NCI-H2171 (cell line): ENCODE results near the gene CD3D.

Experiments used
- DNase-seq: peaks from one replicate; lab custom pipeline; 2025; lab: John Stamatoyannopoulos, UW

Gene CD3D

GRCh38 chr11:118342503-118343161 lies at the start of gene CD3D:
Gene CD3D (minus strand): TSS chr11:118342705. CDS start chr11:118342607, 98 bp downstream.
- DNase-seq, result no peak

GRCh38 chr11:118383657-118384056 lies 41.2 kb upstream of the CD3D start:
- DNase-seq, result no peak

DNA sequence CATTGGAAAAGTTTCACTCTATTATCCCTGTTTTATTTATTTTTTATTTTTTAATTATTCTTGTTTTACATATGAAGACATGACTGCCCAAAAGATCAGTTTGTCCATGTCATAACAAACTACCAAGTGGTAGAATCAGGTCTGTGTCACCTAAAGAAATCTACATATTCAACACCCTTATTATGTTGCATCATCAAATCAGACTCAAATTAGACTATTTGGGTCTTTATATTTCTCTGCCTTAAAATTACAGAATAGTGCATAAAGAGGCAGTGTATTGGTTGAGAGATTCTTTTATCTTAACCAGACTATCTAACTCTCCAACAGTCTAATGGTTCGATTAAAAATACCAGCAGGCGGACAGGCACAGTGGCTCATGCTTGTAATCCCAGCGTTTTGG lies 40.4 kb upstream of the CD3D start:
- no peak for DNase-seq

- no peak for DNase-seq
These were observed 38.1 kb upstream of the CD3D start for GRCh38 chr11:118380571-118380970.

DNA sequence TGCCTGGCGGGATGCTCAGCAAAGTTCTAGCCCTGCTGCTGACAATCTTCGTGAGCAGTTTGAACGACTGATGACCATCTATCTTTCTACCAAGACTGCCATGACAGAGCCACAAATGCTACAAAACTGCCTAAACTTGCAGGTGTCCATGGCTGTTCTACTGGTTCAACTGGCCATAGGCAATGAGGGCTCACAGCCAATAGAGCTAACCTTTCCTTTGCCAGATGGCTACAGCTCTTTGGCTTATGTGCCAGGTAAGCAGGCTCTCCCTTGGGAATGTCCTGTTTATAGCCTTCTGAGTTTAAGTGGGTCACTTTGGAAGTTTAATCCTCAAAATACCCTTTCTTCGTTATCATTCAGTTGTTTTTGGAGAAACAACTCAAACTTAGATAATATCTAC lies 37.0 kb upstream of the CD3D start:
- DNase-seq, result no peak

DNA sequence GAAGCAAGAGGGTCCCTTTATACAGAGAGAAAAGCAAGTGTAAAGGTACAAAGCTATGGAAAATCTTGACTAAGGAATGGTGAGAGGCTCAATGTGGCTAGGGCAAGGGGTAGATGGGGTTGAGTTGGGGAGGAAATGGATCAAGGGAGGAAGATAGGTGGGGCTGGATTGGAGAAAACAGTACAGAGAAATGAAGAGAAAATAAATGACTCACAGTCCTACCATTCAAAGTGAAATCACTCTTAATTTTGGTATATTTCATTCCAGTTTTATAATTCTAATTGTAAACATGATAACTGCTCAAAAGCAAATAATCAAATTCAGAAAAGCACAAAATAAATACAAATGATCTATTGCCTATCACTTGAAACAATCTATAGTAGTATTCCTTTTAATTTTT lies 33.5 kb upstream of the CD3D start:
- no peak for DNase-seq

GRCh38 chr11:118374729-118375128 lies 32.2 kb upstream of the CD3D start:
- DNase-seq, result no peak

GRCh38 chr11:118373871-118374270 lies 31.4 kb upstream of the CD3D start:
- DNase-seq, result no peak

- no peak for DNase-seq
These were observed 30.8 kb upstream of the CD3D start for GRCh38 chr11:118373263-118373662.

- no peak for DNase-seq
These were observed 28.3 kb upstream of the CD3D start for GRCh38 chr11:118370774-118371173.

DNA sequence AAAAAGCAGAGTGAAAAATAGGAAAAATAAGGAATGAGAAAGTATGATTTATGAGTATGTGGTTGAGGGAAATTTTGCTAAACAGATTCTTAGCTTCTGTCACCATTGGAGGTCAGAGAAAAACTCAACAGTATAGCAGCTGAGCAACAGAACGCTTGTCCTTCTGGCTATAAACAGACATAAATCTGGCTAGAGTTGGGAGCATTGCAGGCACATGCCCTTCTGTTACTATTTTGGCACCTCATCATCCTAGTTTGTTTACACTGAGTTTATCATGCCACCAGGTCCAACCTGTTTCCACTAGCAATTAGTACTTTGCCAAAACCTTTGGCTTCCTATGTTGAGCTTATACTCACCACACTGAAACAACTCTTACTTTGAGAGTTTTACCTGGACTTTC lies 23.8 kb upstream of the CD3D start:
- peak; percentile 9 for DNase-seq

DNA sequence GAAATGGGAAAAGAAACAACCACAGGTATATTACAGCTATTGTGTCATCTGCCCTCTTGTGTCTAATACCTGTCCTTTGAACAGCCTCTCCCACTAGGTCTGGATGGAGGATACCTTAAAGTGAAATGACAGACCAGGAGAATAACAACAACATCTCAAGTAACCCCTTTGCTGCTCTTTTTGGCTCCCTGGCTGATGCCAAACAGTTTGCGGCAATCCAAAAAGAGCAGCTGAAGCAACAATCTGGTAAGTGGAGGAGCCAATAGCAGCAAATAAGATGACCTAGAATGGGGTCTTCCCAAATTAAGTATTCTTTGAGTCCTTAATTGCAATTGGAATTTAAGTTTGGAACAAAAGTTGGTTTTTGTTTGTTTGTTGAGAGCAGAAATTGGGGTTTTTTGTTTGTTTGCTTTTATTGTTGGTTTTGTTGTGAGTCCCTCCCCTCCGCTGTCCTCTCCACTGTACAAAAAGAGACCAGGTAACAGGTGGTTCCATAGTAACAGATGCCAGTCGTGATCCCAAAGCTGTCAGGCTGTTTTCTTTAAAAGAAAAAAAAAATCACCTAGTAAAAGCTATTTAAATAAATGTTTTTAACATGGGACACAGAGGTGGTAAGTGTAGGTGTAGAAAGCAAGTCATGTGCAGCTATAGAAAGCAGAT lies 22.6 kb upstream of the CD3D start:
- peak; percentile 2 for DNase-seq

DNA sequence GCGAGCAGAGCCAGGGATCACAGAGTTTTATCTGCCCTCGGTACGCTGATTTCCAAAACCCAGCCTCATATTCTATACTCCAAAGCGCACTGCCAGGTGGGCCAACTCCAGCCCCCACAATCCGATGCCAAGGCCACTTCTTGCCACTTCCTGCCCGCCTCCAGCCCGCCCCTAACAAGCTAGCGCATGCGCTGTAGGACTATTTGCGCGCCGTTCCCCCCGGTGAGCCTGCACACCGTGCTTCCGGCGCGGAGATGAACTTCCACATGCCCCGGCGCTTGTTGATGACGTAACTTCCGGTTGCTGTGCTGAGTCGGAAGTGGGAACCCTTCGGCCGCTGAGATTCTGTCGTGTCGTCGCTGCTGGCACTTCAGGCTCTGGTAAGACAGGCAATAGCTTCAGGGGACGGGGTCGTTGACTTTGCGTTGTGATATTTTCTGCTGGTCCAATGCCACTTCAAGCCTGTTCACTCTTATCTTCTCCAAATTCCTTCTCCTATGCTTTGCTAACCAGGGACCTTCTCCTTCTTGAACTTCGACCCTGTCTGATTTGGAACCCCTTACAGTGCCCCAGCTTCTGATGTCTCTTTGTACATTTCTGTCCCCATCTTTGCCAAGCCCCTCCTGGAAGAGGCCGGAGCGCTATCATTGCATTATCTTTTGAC lies 16.9 kb upstream of the CD3D start, which contains the start of gene UBE4A:
TSS of gene UBE4A (plus strand) at position 306 of the 664 bp plus-strand sequence. CDS start 5,481 bp downstream, outside the sequence.
- peak; percentile 75 for DNase-seq

GRCh38 chr11:118358071-118358470 lies 15.6 kb upstream of the CD3D start:
- no peak for DNase-seq

DNA sequence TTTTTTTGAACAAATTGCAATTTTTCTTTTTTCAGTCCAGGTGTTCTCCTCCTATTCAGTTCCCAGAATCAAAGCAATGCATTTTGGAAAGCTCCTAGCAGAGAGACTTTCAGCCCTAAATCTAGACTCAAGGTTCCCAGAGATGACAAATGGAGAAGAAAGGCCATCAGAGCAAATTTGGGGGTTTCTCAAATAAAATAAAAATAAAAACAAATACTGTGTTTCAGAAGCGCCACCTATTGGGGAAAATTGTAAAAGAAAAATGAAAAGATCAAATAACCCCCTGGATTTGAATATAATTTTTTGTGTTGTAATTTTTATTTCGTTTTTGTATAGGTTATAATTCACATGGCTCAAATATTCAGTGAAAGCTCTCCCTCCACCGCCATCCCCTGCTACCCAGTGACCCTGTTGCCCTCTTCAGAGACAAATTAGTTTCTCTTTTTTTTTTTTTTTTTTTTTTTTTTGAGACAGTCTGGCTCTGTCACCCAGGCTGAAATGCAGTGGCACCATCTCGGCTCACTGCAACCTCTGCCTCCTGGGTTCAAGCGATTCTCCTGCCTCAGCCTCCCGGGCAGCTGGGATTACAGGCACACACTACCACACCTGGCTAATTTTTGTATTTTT lies 10.7 kb upstream of the CD3D start:
- DNase-seq, result no peak

GRCh38 chr11:118349475-118349874 lies 7.0 kb upstream of the CD3D start:
- DNase-seq, result no peak

GRCh38 chr11:118343981-118344515 lies 1.5 kb upstream of the CD3D start, which contains the start of gene CD3G:
Gene CD3G (plus strand): TSS chr11:118344344. CDS start chr11:118344424, 80 bp downstream.
- no peak for DNase-seq

DNA sequence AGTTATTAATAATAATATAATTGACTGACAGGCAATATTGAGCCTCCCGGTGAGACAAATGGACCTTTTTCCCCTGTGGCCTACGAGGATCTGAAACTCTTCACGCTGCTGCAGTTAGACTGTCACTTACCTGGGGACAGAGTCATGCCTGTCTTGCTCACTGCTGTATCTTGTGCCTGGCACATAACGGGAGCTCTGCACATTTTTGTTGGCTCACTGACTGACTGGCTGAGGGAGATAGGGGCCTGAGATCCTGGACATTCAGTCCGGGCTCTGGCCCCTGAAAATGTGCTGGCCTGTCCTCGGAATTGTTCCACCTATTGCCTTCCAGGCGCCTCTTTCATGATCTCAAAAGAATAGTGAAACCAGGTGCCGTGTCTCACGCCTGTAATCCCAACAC lies 743 bp upstream of the CD3D start:
- no peak for DNase-seq

- no peak for DNase-seq
These were observed 553 bp downstream of the CD3D start for GRCh38 chr11:118341815-118342489.

DNA sequence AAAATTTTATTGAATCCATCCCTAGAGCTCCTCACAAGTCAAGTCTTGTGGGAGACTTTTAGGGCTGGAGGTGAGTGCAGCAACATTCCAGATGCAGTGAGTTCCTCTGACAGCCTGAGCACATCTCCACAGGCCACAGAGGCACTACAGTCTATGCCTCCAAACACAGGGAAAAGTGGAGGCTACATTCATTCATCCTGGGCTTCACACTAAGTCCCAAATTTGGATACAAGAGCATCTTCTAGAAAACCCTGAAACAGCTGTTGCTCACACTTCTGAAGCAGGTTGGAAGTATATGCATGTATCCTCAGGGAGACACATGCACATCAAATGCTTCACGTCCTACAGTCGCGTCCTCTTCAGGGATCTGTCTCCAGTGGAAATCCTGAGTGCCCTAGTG lies 1.2 kb downstream of the CD3D start:
- no peak for DNase-seq

DNA sequence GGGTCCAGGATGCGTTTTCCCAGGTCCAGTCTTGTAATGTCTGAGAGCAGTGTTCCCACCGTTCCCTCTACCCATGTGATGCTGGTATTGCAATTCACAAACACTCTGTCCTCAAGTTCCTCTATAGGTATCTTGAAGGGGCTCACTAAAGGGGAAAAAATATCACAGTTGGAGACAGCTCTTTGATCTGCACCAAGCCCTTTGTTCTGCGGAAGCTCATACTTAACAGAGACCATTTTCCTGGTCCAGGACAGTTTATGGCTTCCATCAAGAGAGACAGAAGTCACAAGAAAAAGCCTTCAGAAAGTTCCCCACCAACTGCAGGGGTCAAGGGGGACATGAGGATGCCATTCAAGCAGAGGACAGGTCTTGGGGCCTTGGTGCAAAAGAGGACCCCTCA lies 2.1 kb downstream of the CD3D start:
- no peak for DNase-seq
